Peyer's patch (tissue), 4 donors: ENCODE results near the gene BCKDK. TPM values are rescaled to one million over a fixed set of nuclear protein-coding genes. Genes with fewer than 3 reads are reported as not detected.
"Not testable (repeated sequence)": the region's sequence is repeated elsewhere in the genome, so short reads cannot be mapped to it uniquely, and the experiment has no call there.

Source experiments
- DNase-seq, 3 donors: peaks; one replicate each; pipeline ENCODE4 v3.0.0-alpha.2; 2017 to 2019
- H3K27ac ChIP-seq, 4 donors: fragments of 200-600 bp; sonication (generic); one replicate each; pipeline ENCODE4 v1.5.1; 2016 to 2019
- H3K27me3 ChIP-seq, 2 donors: fragments of 200-600 bp; sonication (generic); one replicate each; pipeline ENCODE4 v1.5.1; 2019
- H3K36me3 ChIP-seq, 3 donors: fragments of 200-600 bp; sonication (generic); one replicate each; pipeline ENCODE4 v1.5.1; 2016 to 2019
- H3K4me1 ChIP-seq, 4 donors: fragments of 200-600 bp; sonication (generic); one replicate each; pipeline ENCODE4 v1.5.1; 2016 to 2019
- H3K4me3 ChIP-seq, 4 donors: fragments of 200-600 bp; sonication (generic); 1 replicate in 3 of 4; 2 replicates in 1 of 4; pipeline ENCODE4 v1.5.1; 2016 to 2019; ENCODE audit warnings: mild to moderate bottlenecking in 1 of 4
- H3K9me3 ChIP-seq, 4 donors: fragments of 200-600 bp; sonication (generic); one replicate each; pipeline ENCODE4 v1.5.1; 2016 to 2019; ENCODE audit warnings: mild to moderate bottlenecking in 1 of 4
- CTCF ChIP-seq, 6 experiments: fragments of 450-650 bp in 4 of 6; fragments of 200-600 bp in 2 of 6; sonication (generic) in 1 of 6; IDR thresholded peaks; one replicate each; pipeline ENCODE4 v1.5.1; 2017 to 2019; ENCODE audit warnings: antibody characterized with exemption in 6 of 6, mild to moderate bottlenecking in 3 of 6, moderate library complexity in 1 of 6
- POLR2A ChIP-seq, 2 donors: fragments of 450-650 bp; IDR thresholded peaks; one replicate each; pipeline ENCODE4 v1.5.1; 2017; ENCODE audit warnings: antibody characterized with exemption in 2 of 2, mild to moderate bottlenecking in 2 of 2, moderate library complexity in 2 of 2
- total RNA-seq, 4 donors: library from RNA; depleted of rRNA; stranded (reverse); fragments of >200 nt; gene quantifications; one replicate each; pipeline ENCODE4 v1.1.0, GENCODE V29; 2016

The BCKDK gene
- total RNA-seq, 4 donors from 2014 or later, result 30.5 to 71.4 (median 41.8) TPM

DNA sequence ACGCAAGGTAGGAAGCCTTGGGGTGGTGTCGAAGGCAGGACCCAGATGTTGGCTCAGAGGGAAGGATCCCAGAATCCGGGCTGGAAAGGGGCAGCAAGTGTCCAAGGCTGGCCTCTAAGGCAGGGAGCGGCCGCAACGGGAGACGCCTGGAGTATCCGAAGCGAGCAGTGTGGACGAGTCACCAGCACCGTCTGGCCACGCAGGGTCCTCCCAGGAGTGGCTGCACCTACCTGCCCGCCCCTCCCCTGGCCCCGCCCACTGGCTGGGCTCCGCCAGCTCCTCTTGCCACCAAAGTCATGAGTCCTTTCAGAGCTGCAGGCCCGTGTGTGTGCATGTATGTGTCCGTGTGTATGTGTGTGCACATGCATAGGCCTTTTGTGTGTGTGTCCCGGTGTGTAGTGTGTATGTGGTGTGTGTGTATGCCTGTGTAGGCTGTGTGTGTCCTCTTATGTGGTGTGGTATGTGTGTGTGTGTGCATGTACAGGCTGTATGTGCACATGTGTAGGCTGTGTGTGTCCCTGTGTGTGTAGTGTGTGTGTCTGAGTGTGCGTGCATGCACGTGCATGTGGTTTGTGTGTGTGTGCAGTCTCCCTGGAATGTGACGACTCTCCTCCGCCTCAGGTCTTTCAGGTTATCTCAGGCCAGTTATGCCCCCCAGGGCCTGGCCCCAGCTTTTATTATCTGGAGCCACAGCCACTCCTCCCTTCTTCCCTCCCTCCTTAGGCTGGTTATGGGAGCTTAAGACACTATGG is 27.5 kb downstream of the BCKDK start, which contains the start of gene PRSS8:
Gene PRSS8 (minus strand): TSS at position 193 of the 752 bp plus-strand sequence. CDS start 229 bp downstream, outside the sequence.
- Histone ChIP-seq H3K4me3 (peak within 1 kb of the TSS in 3 of 4 donors; percentile 42 to 84 (median 68)), H3K27me3 (no peaks in the 10 kb centered on the region), H3K4me1 (peaks cover 0 to 48% (median 3%) of the 10 kb centered on the region in 4 donors), H3K9me3 (no peaks in the 10 kb centered on the region), H3K36me3 (peaks cover 0 to 32% (median 0%) of the 10 kb centered on the region in 3 donors), H3K27ac (peak within 1 kb of the TSS in 3 of 4 donors; percentile 89 to 96 (median 93))
- peak in 2 of 3 donors; percentile 93 to 96 for DNase-seq
- TF ChIP-seq CTCF (IDR thresholded peaks at IDR 0.05), result no peak
- TF ChIP-seq POLR2A (IDR thresholded peaks at IDR 0.05), result peak; percentile 98 to 99

DNA sequence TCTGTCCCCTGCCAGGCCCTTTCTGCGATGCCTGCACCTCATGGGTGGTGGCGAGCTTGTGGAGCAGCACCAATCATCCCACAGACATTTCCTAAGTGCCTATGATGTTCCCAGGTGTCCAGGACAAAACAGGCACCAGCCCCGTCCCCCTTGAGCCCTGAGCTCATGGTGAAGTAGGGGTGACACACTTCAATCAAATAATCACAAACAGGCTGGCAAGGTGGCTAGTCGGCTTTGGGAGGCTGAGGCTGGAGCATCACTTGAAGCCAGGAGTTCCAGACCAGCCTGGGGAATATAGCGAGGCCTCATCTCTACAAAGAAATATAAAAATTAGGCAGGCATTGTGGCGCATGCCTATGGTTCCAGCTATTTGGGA is 28.1 kb downstream of the BCKDK start:
- no peaks in the 10 kb centered on the region for H3K9me3 ChIP-seq
- H3K4me3 ChIP-seq, result no peak overlapping the region
- H3K36me3 ChIP-seq, result peaks cover 0 to 26% (median 0%) of the 10 kb centered on the region in 3 donors
- H3K4me1 ChIP-seq, result peaks cover 0 to 48% (median 2%) of the 10 kb centered on the region in 4 donors
- TF ChIP-seq CTCF (IDR thresholded peaks at IDR 0.05), result no peak
- TF ChIP-seq POLR2A (IDR thresholded peaks at IDR 0.05), result no peak
- H3K27ac ChIP-seq, result peak overlapping the region in 1 of 4 donors; percentile 93
- H3K27me3 ChIP-seq, result no peaks in the 10 kb centered on the region
- DNase-seq, result no peak

GRCh38 chr16:31136822-31137499 is 28.8 kb downstream of the BCKDK start:
- not testable (repeated sequence) for H3K4me3 ChIP-seq, DNase-seq, H3K27me3 ChIP-seq, H3K9me3 ChIP-seq, H3K27ac ChIP-seq
- Histone ChIP-seq H3K36me3 (peaks cover 0 to 19% (median 0%) of the 10 kb centered on the region in 3 donors), H3K4me1 (peaks cover 0 to 48% (median 4%) of the 10 kb centered on the region in 4 donors)

GRCh38 chr16:31138621-31139578 is 30.7 kb downstream of the BCKDK start:
- Histone ChIP-seq H3K9me3 (no peaks in the 10 kb centered on the region), H3K4me1 (peaks cover 3 to 38% (median 7%) of the 10 kb centered on the region in 4 donors), H3K27ac (peak overlapping the region in 3 of 4 donors; percentile 77 to 95 (median 90)), H3K27me3 (no peaks in the 10 kb centered on the region), H3K4me3 (peak overlapping the region in 2 of 4 donors; percentile 11 to 37), H3K36me3 (peaks cover 0 to under 1% (median 0%) of the 10 kb centered on the region in 3 donors)
- TF ChIP-seq POLR2A (IDR thresholded peaks at IDR 0.05) (peak; percentile 9 to 68), CTCF (IDR thresholded peaks at IDR 0.05) (peak in 1 of 6 experiments; percentile 2)
- DNase-seq, result peak in 2 of 3 donors; percentile 90 to 92

GRCh38 chr16:31141071-31141469 is 32.9 kb downstream of the BCKDK start:
- DNase-seq, H3K36me3 ChIP-seq, H3K9me3 ChIP-seq, H3K27me3 ChIP-seq: not testable (repeated sequence)
- Histone ChIP-seq H3K4me1 (peaks cover 3 to 35% (median 7%) of the 10 kb centered on the region in 4 donors), H3K4me3 (peak overlapping the region in 1 of 4 donors; percentile 41), H3K27ac (peak overlapping the region; percentile 77 to 96 (median 88))
